H9 (cell line): ENCODE data around the gene CAMK2B. TPM values are rescaled to one million over a fixed set of nuclear protein-coding genes. Genes with fewer than 3 reads are reported as not detected.

ENCODE experiments used
- DNase-seq: peaks from one replicate; pipeline ENCODE4 v3.0.0-alpha.2; 2017
- H2AFZ ChIP-seq: one replicate; pipeline ENCODE4 v1.6.1; 2013; ENCODE audit warnings: mild to moderate bottlenecking, low read length, control low read depth, moderate library complexity
- H2AK5ac ChIP-seq: 2 replicates; pipeline ENCODE4 v1.6.1; 2013; ENCODE audit warnings: low read length, control low read depth, mixed read lengths; ENCODE audit not compliant: insufficient read length
- H2BK120ac ChIP-seq: one replicate; pipeline ENCODE4 v1.6.1; 2013; ENCODE audit warnings: low read depth, mild to moderate bottlenecking, low read length, control low read depth, inconsistent platforms; ENCODE audit not compliant: poor library complexity, severe bottlenecking
- H2BK12ac ChIP-seq: 2 replicates; pipeline ENCODE4 v1.6.1; 2013; ENCODE audit warnings: low read length, control low read depth, mixed read lengths, low read depth; ENCODE audit not compliant: insufficient read length
- H2BK15ac ChIP-seq: 2 replicates; pipeline ENCODE4 v1.6.1; 2013; ENCODE audit warnings: low read depth, low read length, control low read depth
- H2BK20ac ChIP-seq: one replicate; pipeline ENCODE4 v1.6.1; 2013; ENCODE audit warnings: low read depth, mild to moderate bottlenecking, low read length, control low read depth, inconsistent platforms; ENCODE audit not compliant: poor library complexity, severe bottlenecking
- H2BK5ac ChIP-seq: 2 replicates; pipeline ENCODE4 v1.6.1; 2013; ENCODE audit warnings: low read length, control low read depth, mixed read lengths; ENCODE audit not compliant: insufficient read length
- H3K14ac ChIP-seq: 2 replicates; pipeline ENCODE4 v1.6.1; 2013; ENCODE audit warnings: low read length, control low read depth; ENCODE audit not compliant: insufficient read depth
- H3K18ac ChIP-seq: 2 replicates; pipeline ENCODE4 v1.6.1; 2013; ENCODE audit warnings: low read depth, mild to moderate bottlenecking, mixed read lengths, low read length, control low read depth; ENCODE audit not compliant: insufficient read length
- H3K23ac ChIP-seq: 2 replicates; pipeline ENCODE4 v1.6.1; 2013; ENCODE audit warnings: low read length, control low read depth, mixed read lengths, low read depth; ENCODE audit not compliant: insufficient read length
- H3K23me2 ChIP-seq: 2 replicates; pipeline ENCODE4 v1.6.1; 2013; ENCODE audit warnings: low read depth, mild to moderate bottlenecking, mixed read lengths, low read length, control low read depth; ENCODE audit not compliant: insufficient read length, poor library complexity, severe bottlenecking
- H3K27ac ChIP-seq: 2 replicates; pipeline ENCODE4 v1.5.1; 2013; ENCODE audit warnings: low read length, control low read depth, mixed read lengths, low read depth; ENCODE audit not compliant: insufficient read length
- H3K27me3 ChIP-seq: 2 replicates; pipeline ENCODE4 v1.6.1; 2013; ENCODE audit warnings: low read length, control low read depth, inconsistent platforms; ENCODE audit not compliant: insufficient read depth
- H3K4ac ChIP-seq: 2 replicates; pipeline ENCODE4 v1.6.1; 2013; ENCODE audit warnings: low read depth, mild to moderate bottlenecking, control low read depth, inconsistent platforms, low read length, moderate library complexity
- H3K4me1 ChIP-seq: 2 replicates; pipeline ENCODE4 v1.6.1; 2013; ENCODE audit warnings: low read length, control low read depth, inconsistent platforms; ENCODE audit not compliant: insufficient read depth
- H3K4me2 ChIP-seq: 2 replicates; pipeline ENCODE4 v1.6.1; 2013; ENCODE audit warnings: low read length, control low read depth, mixed read lengths; ENCODE audit not compliant: insufficient read length, insufficient read depth
- H3K56ac ChIP-seq: 2 replicates; pipeline ENCODE4 v1.6.1; 2013; ENCODE audit warnings: low read depth, mild to moderate bottlenecking, mixed read lengths, low read length, control low read depth; ENCODE audit not compliant: insufficient read length
- H3K79me1 ChIP-seq: 2 replicates; pipeline ENCODE4 v1.6.1; 2013; ENCODE audit warnings: low read depth, mild to moderate bottlenecking, moderate library complexity, low read length, control low read depth, inconsistent platforms; ENCODE audit not compliant: insufficient read depth, poor library complexity, severe bottlenecking
- H3K79me2 ChIP-seq: 2 replicates; pipeline ENCODE4 v1.6.1; 2013; ENCODE audit warnings: low read length, control low read depth, inconsistent platforms; ENCODE audit not compliant: insufficient read depth
- H3K9ac ChIP-seq: 2 replicates; pipeline ENCODE4 v1.6.1; 2013; ENCODE audit warnings: low read length, control low read depth, mixed read lengths; ENCODE audit not compliant: insufficient read length; ENCODE audit errors: extremely low read depth
- H3K9me3 ChIP-seq: one replicate; pipeline ENCODE4 v1.6.1; 2013; ENCODE audit warnings: low read depth, low read length, inconsistent platforms; ENCODE audit not compliant: control insufficient read depth
- H3T11ph ChIP-seq: one replicate; pipeline ENCODE4 v1.6.1; 2013; ENCODE audit warnings: mild to moderate bottlenecking, low read length, control low read depth, inconsistent platforms
- H4K20me1 ChIP-seq: one replicate; pipeline ENCODE4 v1.6.1; 2013; ENCODE audit not compliant: control insufficient read depth, insufficient read length, insufficient read depth
- H4K5ac ChIP-seq: 2 replicates; pipeline ENCODE4 v1.6.1; 2013; ENCODE audit warnings: low read depth, mild to moderate bottlenecking, mixed read lengths, low read length, control low read depth; ENCODE audit not compliant: insufficient read length
- H4K8ac ChIP-seq: replicated peaks from 2 replicates; pipeline ENCODE4 v1.6.1; 2013; ENCODE audit warnings: low read length, control low read depth, mixed read lengths, low read depth; ENCODE audit not compliant: insufficient read length
- H4K91ac ChIP-seq: 2 replicates; pipeline ENCODE4 v1.6.1; 2013; ENCODE audit warnings: low read depth, mild to moderate bottlenecking, moderate library complexity, mixed read lengths, low read length, control low read depth; ENCODE audit not compliant: insufficient read length
- H3K27ac Mint-ChIP-seq, 3 experiments: 2 replicates in 2 of 3; 3 replicates in 1 of 3; pipeline ENCODE4 v1.8.0; 2020 to 2021; ENCODE audit warnings: mixed read lengths in 3 of 3, mild to moderate bottlenecking in 1 of 3, moderate library complexity in 1 of 3
- H3K27me3 Mint-ChIP-seq: 2 replicates; pipeline ENCODE4 v1.8.0; 2021; ENCODE audit warnings: low read depth, mild to moderate bottlenecking, moderate library complexity, mixed read lengths
- H3K36me3 Mint-ChIP-seq, 3 experiments: 2 replicates in 2 of 3; 3 replicates in 1 of 3; pipeline ENCODE4 v1.8.0; 2020 to 2021; ENCODE audit warnings: low read depth in 3 of 3, mixed read lengths in 3 of 3; ENCODE audit not compliant: insufficient read depth in 1 of 3
- H3K4me1 Mint-ChIP-seq, 2 experiments: 2 replicates each; pipeline ENCODE4 v1.8.0; 2020; ENCODE audit warnings: mixed read lengths in 2 of 2
- H3K4me3 Mint-ChIP-seq, 2 experiments: 2 replicates in 1 of 2; 3 replicates in 1 of 2; pipeline ENCODE4 v1.8.0; 2020 to 2021; ENCODE audit warnings: mild to moderate bottlenecking in 2 of 2, mixed read lengths in 2 of 2, moderate library complexity in 1 of 2
- H3K9me3 Mint-ChIP-seq, 2 experiments: 2 replicates in 1 of 2; 3 replicates in 1 of 2; pipeline ENCODE4 v1.8.0; 2020; ENCODE audit warnings: mild to moderate bottlenecking in 2 of 2, mixed read lengths in 2 of 2, moderate library complexity in 1 of 2
- WGBS: extraction: QIAGEN DNeasy Blood & Tissue Kit; methylation state at CpG from one replicate; pipeline ENCODE4 v1.1.7; 2013; ENCODE audit warnings: missing lambda C conversion rate, low lambda C conversion rate, mixed read lengths; ENCODE audit not compliant: insufficient read length; ENCODE audit errors: extremely low coverage; 5-methylcytosine and 5-hydroxymethylcytosine counted together
- total RNA-seq: library from RNA; stranded (reverse); gene quantifications from 2 replicates; pipeline ENCODE4 v1.2.1, GENCODE V29; 2021
- TF ChIP-seq, protein P1 (sequence below): fragments of 200-600 bp; sonication (generic); conservative IDR thresholded peaks from 3 replicates; pipeline ENCODE4 v1.8.0; 2021; ENCODE audit warnings: antibody characterized with exemption, mild to moderate bottlenecking

Gene CAMK2B
- total RNA-seq, 1 experiment from 2014 or later, result 0.17 TPM

DNA sequence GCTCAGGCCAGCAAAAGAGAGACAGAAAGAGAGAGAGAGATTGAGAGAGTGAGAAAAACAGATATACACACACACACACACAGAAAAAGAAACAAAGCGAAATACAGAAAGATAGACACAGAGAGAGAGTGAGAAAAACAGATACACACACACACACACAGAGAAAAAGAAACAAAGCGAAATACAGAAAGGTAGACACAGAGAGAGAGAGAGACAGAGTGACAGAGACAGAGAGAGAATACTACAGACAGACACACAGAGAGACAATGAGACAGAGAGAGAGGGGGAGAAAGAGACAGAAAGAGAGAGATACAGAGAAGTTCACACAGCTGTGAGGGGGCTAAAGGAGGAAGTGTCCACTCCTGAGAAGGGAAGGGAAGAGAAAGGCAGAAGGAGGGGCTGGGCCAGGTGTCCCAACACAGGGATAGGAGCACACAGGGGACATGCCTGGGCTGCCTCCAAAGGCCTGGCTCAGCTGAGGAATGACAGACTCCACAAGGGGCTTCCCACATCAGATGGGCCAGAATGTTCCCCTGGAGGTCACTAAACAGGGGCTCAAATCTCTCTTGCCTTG lies 140.4 kb downstream of the CAMK2B start:
- H3K36me3 Mint-ChIP-seq, result peaks cover 0 to 7% (median 2%) of the 10 kb centered on the region in 3 experiments; a peak in 2 of 7 replicates
- H3K4me2 ChIP-seq, result no peak overlapping the region
- no peak overlapping the region for H3K18ac ChIP-seq
- H3K27ac ChIP-seq, result no peak overlapping the region
- TF ChIP-seq, protein P1, sequence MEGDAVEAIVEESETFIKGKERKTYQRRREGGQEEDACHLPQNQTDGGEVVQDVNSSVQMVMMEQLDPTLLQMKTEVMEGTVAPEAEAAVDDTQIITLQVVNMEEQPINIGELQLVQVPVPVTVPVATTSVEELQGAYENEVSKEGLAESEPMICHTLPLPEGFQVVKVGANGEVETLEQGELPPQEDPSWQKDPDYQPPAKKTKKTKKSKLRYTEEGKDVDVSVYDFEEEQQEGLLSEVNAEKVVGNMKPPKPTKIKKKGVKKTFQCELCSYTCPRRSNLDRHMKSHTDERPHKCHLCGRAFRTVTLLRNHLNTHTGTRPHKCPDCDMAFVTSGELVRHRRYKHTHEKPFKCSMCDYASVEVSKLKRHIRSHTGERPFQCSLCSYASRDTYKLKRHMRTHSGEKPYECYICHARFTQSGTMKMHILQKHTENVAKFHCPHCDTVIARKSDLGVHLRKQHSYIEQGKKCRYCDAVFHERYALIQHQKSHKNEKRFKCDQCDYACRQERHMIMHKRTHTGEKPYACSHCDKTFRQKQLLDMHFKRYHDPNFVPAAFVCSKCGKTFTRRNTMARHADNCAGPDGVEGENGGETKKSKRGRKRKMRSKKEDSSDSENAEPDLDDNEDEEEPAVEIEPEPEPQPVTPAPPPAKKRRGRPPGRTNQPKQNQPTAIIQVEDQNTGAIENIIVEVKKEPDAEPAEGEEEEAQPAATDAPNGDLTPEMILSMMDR, result no peak
- H2BK12ac ChIP-seq, result no peak overlapping the region
- H2BK15ac ChIP-seq, result no peak overlapping the region
- H4K5ac ChIP-seq, result no peak overlapping the region
- DNase-seq, result no peak
- no peaks in the 10 kb centered on the region for H3K27me3 ChIP-seq
- no peak overlapping the region for H2BK5ac ChIP-seq
- H3K79me2 ChIP-seq, result no peaks in the 10 kb centered on the region
- H3K27ac Mint-ChIP-seq, result peak overlapping the region in 1 of 3 experiments; percentile 45; a peak in 2 of 7 replicates
- no peak overlapping the region for H3K23ac ChIP-seq
- no peak overlapping the region for H4K8ac ChIP-seq
- H2BK120ac ChIP-seq, result no peak overlapping the region
- peaks cover 22 to 28% of the 10 kb centered on the region in 2 experiments for H3K4me1 Mint-ChIP-seq
- no peak overlapping the region for H2BK20ac ChIP-seq
- peaks cover 11% of the 10 kb centered on the region for H3K27me3 Mint-ChIP-seq
- H3K9me3 ChIP-seq, result peaks cover 7% of the 10 kb centered on the region
- no peaks in the 10 kb centered on the region for H3K23me2 ChIP-seq
- no peaks in the 10 kb centered on the region for H3K4me1 ChIP-seq
- H3K4ac ChIP-seq, result no peak overlapping the region
- no peak overlapping the region for H3K9ac ChIP-seq
- no peaks in the 10 kb centered on the region for H3K79me1 ChIP-seq
- peaks cover 11 to 12% of the 10 kb centered on the region in 2 experiments; a peak in 4 of 5 replicates for H3K9me3 Mint-ChIP-seq
- no peak overlapping the region for H3K14ac ChIP-seq
- no peak overlapping the region for H4K91ac ChIP-seq
- H2AK5ac ChIP-seq, result no peak overlapping the region
- no peak overlapping the region for H3K56ac ChIP-seq
- no peaks in the 10 kb centered on the region for H4K20me1 ChIP-seq
- H3K4me3 Mint-ChIP-seq, result no peak overlapping the region
- no peak overlapping the region for H2AFZ ChIP-seq
- no CpG with 5 or more reads among the region's 2 CpGs for WGBS
- no peak overlapping the region for H3T11ph ChIP-seq
